Panc1 (cell line): Measurements from ENCODE around the gene FAM47C.
"Not testable (repeated sequence)": the region's sequence is repeated elsewhere in the genome, so short reads cannot be mapped to it uniquely, and the experiment has no call there.

Experiments used
- CTCF ChIP-seq: fragments of 450-650 bp; IDR thresholded peaks from 2 replicates; pipeline ENCODE4 v1.5.1; 2017; ENCODE audit warnings: mild to moderate bottlenecking
- POLR2AphosphoS5 ChIP-seq: IDR thresholded peaks from 2 replicates; pipeline ENCODE4 v1.6.1; 2012; ENCODE audit warnings: mild to moderate bottlenecking, low read depth, low read length, moderate library complexity
- REST ChIP-seq, 2 experiments: IDR thresholded peaks; 2 replicates each; pipeline ENCODE4 v1.6.1; 2011 to 2012; ENCODE audit warnings: low read depth in 2 of 2, control low read depth in 1 of 2, low read length in 1 of 2, mild to moderate bottlenecking in 1 of 2, moderate library complexity in 1 of 2; ENCODE audit not compliant: insufficient read depth in 1 of 2
- SIN3A ChIP-seq: IDR thresholded peaks from 2 replicates; pipeline ENCODE4 v1.6.1; 2012; ENCODE audit warnings: low read depth, mild to moderate bottlenecking, low read length, moderate library complexity, borderline replicate concordance; ENCODE audit not compliant: insufficient read depth

GRCh38 chrX:36985416-36986209 is 22.6 kb upstream of the FAM47C start:
- peak; percentile 41 for TF ChIP-seq CTCF
- TF ChIP-seq REST (IDR thresholded peaks at IDR 0.05; ENCODE audit: insufficient read depth in 1 of 2, low read depth in 2 of 2, low read length in 1 of 2); POLR2AphosphoS5; SIN3A: not testable (repeated sequence)
